ENCODE results near the gene KCNAB2. TPM values are rescaled to one million over a fixed set of nuclear protein-coding genes. Genes with fewer than 3 reads are reported as not detected.

The KCNAB2 gene
- total RNA-seq, 1 donor from 2014 or later = 3.1 TPM

DNA sequence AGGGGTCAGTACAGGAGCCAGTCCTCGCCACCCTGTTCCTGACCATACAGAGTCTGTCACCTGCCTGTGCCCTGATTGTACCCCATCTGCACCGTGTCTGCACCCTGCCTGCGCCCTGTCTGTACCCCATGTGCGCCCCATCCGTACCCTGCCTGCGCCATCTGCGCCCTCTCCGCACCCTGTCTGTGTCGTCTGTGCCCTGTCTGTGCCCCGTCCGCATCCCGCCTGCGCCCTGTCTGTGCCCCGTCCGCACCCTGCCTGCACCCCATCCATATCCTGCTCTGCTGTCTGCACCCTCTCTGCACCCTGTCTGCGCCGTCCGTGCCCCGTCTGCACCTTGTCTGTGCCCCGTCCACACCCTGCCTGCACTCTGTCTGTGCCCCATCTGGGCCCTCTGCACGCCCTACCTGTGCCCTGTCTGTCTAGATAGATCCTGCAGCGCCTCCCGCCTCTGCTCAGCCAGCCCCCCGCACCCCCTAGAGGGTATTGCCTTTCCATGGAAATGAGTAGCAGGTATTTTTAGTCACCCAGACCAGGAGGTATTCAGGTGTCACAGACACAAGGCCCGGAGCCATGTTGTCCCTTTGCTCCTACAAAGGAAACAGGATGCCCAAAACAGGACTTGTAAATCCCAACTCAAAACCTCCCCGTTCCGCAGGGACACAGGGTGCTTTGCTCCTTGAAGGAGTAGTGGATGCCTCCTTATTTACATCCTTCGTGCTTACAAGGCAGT, 45.8 kb upstream of the KCNAB2 start:
- peaks cover 23% of the 10 kb centered on the region for H4K20me1 ChIP-seq (ENCODE audit: insufficient read depth, low read length)
- H3K36me3 ChIP-seq (ENCODE audit: insufficient read depth, low read length) = no peaks in the 10 kb centered on the region
- no peak overlapping the region for H3K4me2 ChIP-seq (ENCODE audit: low read length)
- TF ChIP-seq, protein P1, sequence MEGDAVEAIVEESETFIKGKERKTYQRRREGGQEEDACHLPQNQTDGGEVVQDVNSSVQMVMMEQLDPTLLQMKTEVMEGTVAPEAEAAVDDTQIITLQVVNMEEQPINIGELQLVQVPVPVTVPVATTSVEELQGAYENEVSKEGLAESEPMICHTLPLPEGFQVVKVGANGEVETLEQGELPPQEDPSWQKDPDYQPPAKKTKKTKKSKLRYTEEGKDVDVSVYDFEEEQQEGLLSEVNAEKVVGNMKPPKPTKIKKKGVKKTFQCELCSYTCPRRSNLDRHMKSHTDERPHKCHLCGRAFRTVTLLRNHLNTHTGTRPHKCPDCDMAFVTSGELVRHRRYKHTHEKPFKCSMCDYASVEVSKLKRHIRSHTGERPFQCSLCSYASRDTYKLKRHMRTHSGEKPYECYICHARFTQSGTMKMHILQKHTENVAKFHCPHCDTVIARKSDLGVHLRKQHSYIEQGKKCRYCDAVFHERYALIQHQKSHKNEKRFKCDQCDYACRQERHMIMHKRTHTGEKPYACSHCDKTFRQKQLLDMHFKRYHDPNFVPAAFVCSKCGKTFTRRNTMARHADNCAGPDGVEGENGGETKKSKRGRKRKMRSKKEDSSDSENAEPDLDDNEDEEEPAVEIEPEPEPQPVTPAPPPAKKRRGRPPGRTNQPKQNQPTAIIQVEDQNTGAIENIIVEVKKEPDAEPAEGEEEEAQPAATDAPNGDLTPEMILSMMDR (IDR thresholded peaks at IDR 0.05; ENCODE audit: insufficient read depth, low read depth, low read length) = no peak
- no peak for TF ChIP-seq EZH2 (IDR thresholded peaks at IDR 0.05; ENCODE audit: insufficient read depth, low read length)
- no peaks in the 10 kb centered on the region for H3K9me3 ChIP-seq (ENCODE audit: insufficient read depth, low read depth, low read length)
- no peaks in the 10 kb centered on the region for H3K4me1 ChIP-seq (ENCODE audit: insufficient read depth, low read length)
- no peaks in the 10 kb centered on the region for H3K4me1 Mint-ChIP-seq (ENCODE audit: low read depth, unreplicated experiment)
- peaks cover 42% of the 10 kb centered on the region for H3K27me3 Mint-ChIP-seq (ENCODE audit: low read depth, unreplicated experiment)
- H2AFZ ChIP-seq (ENCODE audit: low read depth, low read length) = no peak overlapping the region
- H3K27ac ChIP-seq (ENCODE audit: low read depth, low read length) = no peak overlapping the region
- H3K4me3 Mint-ChIP-seq (ENCODE audit: unreplicated experiment) = no peak overlapping the region
- no peak overlapping the region for H3K27ac Mint-ChIP-seq (ENCODE audit: unreplicated experiment)
- no peaks in the 10 kb centered on the region for H3K9me3 Mint-ChIP-seq (ENCODE audit: unreplicated experiment)
- DNase-seq (ENCODE audit: low read depth) (no peak), FAIRE-seq (no peak)
- peaks cover 8% of the 10 kb centered on the region for H3K27me3 ChIP-seq (ENCODE audit: insufficient read depth, low read length)
- no peak overlapping the region for H3K9ac ChIP-seq (ENCODE audit: low read length)
- H3K4me3 ChIP-seq (ENCODE audit: insufficient read depth, low read depth, low read length) = no peak overlapping the region
- peaks cover 2% of the 10 kb centered on the region for H3K36me3 Mint-ChIP-seq (ENCODE audit: low read depth, unreplicated experiment)
- no peaks in the 10 kb centered on the region for H3K79me2 ChIP-seq (ENCODE audit: insufficient read depth, low read length)

DNA sequence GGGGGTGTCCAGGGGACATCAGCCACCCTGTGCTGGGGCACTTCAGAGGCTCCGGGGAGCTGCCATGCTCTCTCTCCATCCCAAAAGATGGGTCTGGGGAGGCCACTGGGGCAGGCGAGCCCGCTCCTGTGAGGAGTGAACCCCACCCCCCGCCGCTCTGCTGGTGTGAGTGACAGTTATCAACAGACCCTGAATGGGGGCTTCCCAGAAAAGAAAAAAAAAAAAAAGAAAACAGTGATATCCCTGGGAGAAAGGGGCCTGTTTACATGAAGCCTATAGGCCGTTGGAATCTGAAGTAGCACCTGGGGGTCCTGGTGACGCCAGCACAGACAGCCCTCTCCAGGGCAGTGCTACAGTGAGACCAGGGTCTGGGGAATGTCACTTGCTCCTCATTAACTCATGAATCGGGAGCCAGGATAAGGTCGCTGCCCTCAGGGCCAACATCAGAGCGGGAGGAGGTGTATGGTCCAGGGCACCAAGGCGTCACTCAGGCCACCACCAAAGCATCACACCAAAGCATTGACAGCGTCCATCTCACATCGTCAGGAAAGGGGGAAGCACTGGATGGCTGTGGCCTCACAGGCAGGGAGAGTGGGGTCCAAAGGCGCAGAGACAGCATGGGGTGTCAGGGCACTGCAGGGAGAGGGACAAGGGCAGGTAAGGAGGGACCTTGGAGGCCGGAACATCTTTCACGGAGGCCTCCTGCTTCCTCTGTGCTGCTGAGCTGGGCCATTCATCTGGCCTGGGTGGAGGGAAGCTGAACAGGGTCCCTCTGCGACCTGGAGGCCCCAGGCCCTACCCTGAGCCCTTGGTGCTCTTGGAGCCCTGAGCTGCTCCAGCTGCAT, 45.0 kb upstream of the KCNAB2 start:
- H3K27me3 ChIP-seq (ENCODE audit: insufficient read depth, low read length) = peaks cover 8% of the 10 kb centered on the region
- no peak overlapping the region for H2AFZ ChIP-seq (ENCODE audit: low read depth, low read length)
- H3K36me3 Mint-ChIP-seq (ENCODE audit: low read depth, unreplicated experiment) = peaks cover 2% of the 10 kb centered on the region
- no peak overlapping the region for H3K4me3 Mint-ChIP-seq (ENCODE audit: unreplicated experiment)
- H4K20me1 ChIP-seq (ENCODE audit: insufficient read depth, low read length) = peaks cover 19% of the 10 kb centered on the region
- H3K4me2 ChIP-seq (ENCODE audit: low read length) = no peak overlapping the region
- no peaks in the 10 kb centered on the region for H3K9me3 ChIP-seq (ENCODE audit: insufficient read depth, low read depth, low read length)
- H3K4me1 ChIP-seq (ENCODE audit: insufficient read depth, low read length) = no peaks in the 10 kb centered on the region
- no peaks in the 10 kb centered on the region for H3K9me3 Mint-ChIP-seq (ENCODE audit: unreplicated experiment)
- H3K27ac Mint-ChIP-seq (ENCODE audit: unreplicated experiment) = no peak overlapping the region
- TF ChIP-seq, protein P1 (IDR thresholded peaks at IDR 0.05; ENCODE audit: insufficient read depth, low read depth, low read length) = no peak
- no peak for TF ChIP-seq EZH2 (IDR thresholded peaks at IDR 0.05; ENCODE audit: insufficient read depth, low read length)
- H3K79me2 ChIP-seq (ENCODE audit: insufficient read depth, low read length) = no peaks in the 10 kb centered on the region
- H3K4me3 ChIP-seq (ENCODE audit: insufficient read depth, low read depth, low read length) = no peak overlapping the region
- DNase-seq (ENCODE audit: low read depth) (no peak), FAIRE-seq (no peak)
- H3K27me3 Mint-ChIP-seq (ENCODE audit: low read depth, unreplicated experiment) = peaks cover 42% of the 10 kb centered on the region
- H3K27ac ChIP-seq (ENCODE audit: low read depth, low read length) = no peak overlapping the region
- H3K36me3 ChIP-seq (ENCODE audit: insufficient read depth, low read length) = no peaks in the 10 kb centered on the region
- no peak overlapping the region for H3K9ac ChIP-seq (ENCODE audit: low read length)
- H3K4me1 Mint-ChIP-seq (ENCODE audit: low read depth, unreplicated experiment) = no peaks in the 10 kb centered on the region

Data from astrocyte (in vitro differentiated cells and primary cell).